GM12878 (cell line): ENCODE data around the gene SHISA9.

Source experiments
- BACH1 ChIP-seq: fragments of 450-650 bp; IDR thresholded peaks from 2 replicates; pipeline ENCODE4 v1.6.1; 2017; ENCODE audit warnings: mild to moderate bottlenecking, borderline replicate concordance
- BHLHE40 ChIP-seq, 2 experiments: fragments of 450-650 bp in 1 of 2; IDR thresholded peaks; 2 replicates each; pipeline ENCODE4 v1.6.1; 2011 to 2017; ENCODE audit warnings: low read depth in 2 of 2, borderline replicate concordance in 1 of 2, improper control_type of control experiment in 1 of 2, low read length in 1 of 2, mild to moderate bottlenecking in 1 of 2
- CTCF ChIP-seq, 3 experiments: IDR thresholded peaks in 2 of 3; conservative IDR thresholded peaks in 1 of 3; 2 replicates each; pipeline ENCODE4 v1.5.1; 2011; ENCODE audit warnings: low read depth in 3 of 3, low read length in 3 of 3, mild to moderate bottlenecking in 3 of 3, control low read depth in 2 of 3, moderate library complexity in 2 of 3, inconsistent platforms in 1 of 3, mixed read lengths in 1 of 3; ENCODE audit not compliant: control insufficient read depth in 2 of 3, insufficient read depth in 1 of 3; ENCODE audit errors: extremely low read depth in 1 of 3
- ELK1 ChIP-seq: IDR thresholded peaks from 2 replicates; pipeline ENCODE4 v1.6.1; 2012; ENCODE audit warnings: low read depth, low read length, improper control_type of control experiment
- EP300 ChIP-seq, 2 experiments: fragments of 150-350 bp in 1 of 2; IDR thresholded peaks; 2 replicates each; pipeline ENCODE4 v1.6.1; 2011 to 2012; ENCODE audit warnings: low read depth in 2 of 2, low read length in 2 of 2, borderline replicate concordance in 1 of 2, improper control_type of control experiment in 1 of 2, inconsistent platforms in 1 of 2; ENCODE audit not compliant: control insufficient read depth in 1 of 2
- POLR2AphosphoS2 ChIP-seq: IDR thresholded peaks from 2 replicates; pipeline ENCODE4 v1.6.1; 2011; ENCODE audit warnings: low read depth, mild to moderate bottlenecking, low read length, improper control_type of control experiment, moderate library complexity
- SIN3A ChIP-seq: IDR thresholded peaks from 2 replicates; pipeline ENCODE4 v1.6.1; 2012; ENCODE audit warnings: low read depth, low read length, improper control_type of control experiment
- SIX5 ChIP-seq: IDR thresholded peaks from 2 replicates; pipeline ENCODE4 v1.6.1; 2011; ENCODE audit warnings: mild to moderate bottlenecking, low read depth, low read length, moderate library complexity; ENCODE audit not compliant: severe bottlenecking
- SMC3 ChIP-seq: IDR thresholded peaks from 2 replicates; pipeline ENCODE4 v1.6.1; 2011; ENCODE audit warnings: low read length, improper control_type of control experiment, borderline replicate concordance
- TF ChIP-seq, protein P1 (sequence below): fragments of 450-650 bp; IDR thresholded peaks from 2 replicates; pipeline ENCODE4 v1.6.1; 2016; ENCODE audit warnings: mild to moderate bottlenecking
- TF ChIP-seq, protein P2 (sequence below): fragments of 450-650 bp; IDR thresholded peaks from 2 replicates; pipeline ENCODE4 v1.6.1; 2016; ENCODE audit warnings: mild to moderate bottlenecking

DNA sequence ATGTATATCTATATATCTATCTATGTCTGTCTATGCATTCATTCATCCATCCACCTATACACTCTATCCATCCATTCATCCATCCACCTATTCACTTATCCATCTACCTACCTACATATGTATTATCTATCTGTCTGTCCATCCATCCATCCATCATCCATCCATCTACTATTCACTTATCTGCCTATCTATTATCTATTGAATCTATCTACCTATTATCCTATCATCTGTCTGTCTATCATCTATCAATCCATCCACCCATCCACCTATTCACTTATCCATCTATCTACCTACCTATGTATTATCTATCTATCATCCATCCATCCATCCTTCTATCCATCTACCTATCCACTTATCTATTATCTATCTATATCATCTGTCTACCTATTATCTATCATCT is 302.3 kb downstream of the SHISA9 start:
- TF ChIP-seq SMC3, result no peak
- TF ChIP-seq SIN3A, result no peak
- TF ChIP-seq BHLHE40 (IDR thresholded peaks at IDR 0.05; ENCODE audit: borderline replicate concordance in 1 of 2, low read depth in 2 of 2, low read length in 1 of 2), result no peak
- TF ChIP-seq POLR2AphosphoS2, result no peak
- TF ChIP-seq, protein P1, sequence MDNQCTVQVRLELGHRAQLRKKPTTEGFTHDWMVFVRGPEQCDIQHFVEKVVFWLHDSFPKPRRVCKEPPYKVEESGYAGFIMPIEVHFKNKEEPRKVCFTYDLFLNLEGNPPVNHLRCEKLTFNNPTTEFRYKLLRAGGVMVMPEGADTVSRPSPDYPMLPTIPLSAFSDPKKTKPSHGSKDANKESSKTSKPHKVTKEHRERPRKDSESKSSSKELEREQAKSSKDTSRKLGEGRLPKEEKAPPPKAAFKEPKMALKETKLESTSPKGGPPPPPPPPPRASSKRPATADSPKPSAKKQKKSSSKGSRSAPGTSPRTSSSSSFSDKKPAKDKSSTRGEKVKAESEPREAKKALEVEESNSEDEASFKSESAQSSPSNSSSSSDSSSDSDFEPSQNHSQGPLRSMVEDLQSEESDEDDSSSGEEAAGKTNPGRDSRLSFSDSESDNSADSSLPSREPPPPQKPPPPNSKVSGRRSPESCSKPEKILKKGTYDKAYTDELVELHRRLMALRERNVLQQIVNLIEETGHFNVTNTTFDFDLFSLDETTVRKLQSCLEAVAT, result no peak
- no peak for TF ChIP-seq BACH1
- no peak for TF ChIP-seq CTCF (IDR thresholded peaks at IDR 0.05 in 2 of 3, conservative IDR thresholded peaks at IDR 0.05 in 1 of 3; ENCODE audit: control insufficient read depth in 2 of 3, extremely low read depth in 1 of 3, insufficient read depth in 1 of 3, low read depth in 3 of 3, low read length in 3 of 3)
- no peak for TF ChIP-seq EP300 (IDR thresholded peaks at IDR 0.05; ENCODE audit: borderline replicate concordance in 1 of 2, control insufficient read depth in 1 of 2, low read depth in 2 of 2, low read length in 2 of 2)
- no peak for TF ChIP-seq ELK1
- no peak for TF ChIP-seq SIX5
- TF ChIP-seq, protein P2, sequence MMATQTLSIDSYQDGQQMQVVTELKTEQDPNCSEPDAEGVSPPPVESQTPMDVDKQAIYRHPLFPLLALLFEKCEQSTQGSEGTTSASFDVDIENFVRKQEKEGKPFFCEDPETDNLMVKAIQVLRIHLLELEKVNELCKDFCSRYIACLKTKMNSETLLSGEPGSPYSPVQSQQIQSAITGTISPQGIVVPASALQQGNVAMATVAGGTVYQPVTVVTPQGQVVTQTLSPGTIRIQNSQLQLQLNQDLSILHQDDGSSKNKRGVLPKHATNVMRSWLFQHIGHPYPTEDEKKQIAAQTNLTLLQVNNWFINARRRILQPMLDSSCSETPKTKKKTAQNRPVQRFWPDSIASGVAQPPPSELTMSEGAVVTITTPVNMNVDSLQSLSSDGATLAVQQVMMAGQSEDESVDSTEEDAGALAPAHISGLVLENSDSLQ, result no peak
